ENCODE data around the gene ANK3.

- TF ChIP-seq CTCF (IDR thresholded peaks at IDR 0.05) (no peak), POLR2A (IDR thresholded peaks at IDR 0.05) (no peak)
Observed at GRCh38 chr10:60331886-60332285, 57.8 kb downstream of the ANK3 start.
